MCF 10A (cell line): ENCODE data around the gene GALNT10. TPM values are rescaled to one million over a fixed set of nuclear protein-coding genes. Genes with fewer than 3 reads are reported as not detected.

ENCODE experiments used
- BruUV-seq: library from RNA; stranded (reverse); fragments of 400-500 nt; replicated peaks from 2 replicates; lab custom pipeline; 2021; lab: Mats Ljungman, UMichigan
- CTCF ChIA-PET: fragments of 300-600 bp; sonication (Branson Sonifier 250); formaldehyde crosslinking; extraction: SDS; loops from one replicate; lab custom pipeline; 2021; ENCODE audit warnings: antibody characterized with exemption, inconsistent platforms; lab: Yijun Ruan, JAX
- POLR2A ChIA-PET: fragments of 300-600, 350-650 bp; sonication (Branson Sonifier 250); formaldehyde crosslinking; extraction: SDS; loops from one replicate; lab custom pipeline; 2020; ENCODE audit warnings: antibody characterized with exemption, inconsistent platforms; lab: Yijun Ruan, JAX
- DNase-seq: peaks from one replicate; pipeline ENCODE4 v3.0.0-alpha.2; 2018; ENCODE audit not compliant: unreplicated experiment
- H3K27ac Mint-ChIP-seq: one replicate; pipeline ENCODE4 v1.8.0; 2022; ENCODE audit warnings: mild to moderate bottlenecking, low read depth, mixed read lengths; ENCODE audit not compliant: unreplicated experiment
- H3K27me3 Mint-ChIP-seq: one replicate; pipeline ENCODE4 v1.8.0; 2022; ENCODE audit warnings: mixed read lengths; ENCODE audit not compliant: insufficient read depth, unreplicated experiment
- H3K36me3 Mint-ChIP-seq: one replicate; pipeline ENCODE4 v1.8.0; 2022; ENCODE audit warnings: mild to moderate bottlenecking, moderate library complexity, mixed read lengths; ENCODE audit not compliant: insufficient read depth, unreplicated experiment
- H3K4me1 Mint-ChIP-seq: one replicate; pipeline ENCODE4 v1.8.0; 2022; ENCODE audit warnings: mixed read lengths; ENCODE audit not compliant: insufficient read depth, unreplicated experiment
- H3K4me3 Mint-ChIP-seq: one replicate; pipeline ENCODE4 v1.8.0; 2022; ENCODE audit warnings: mild to moderate bottlenecking, moderate library complexity, mixed read lengths; ENCODE audit not compliant: unreplicated experiment
- H3K9me3 Mint-ChIP-seq: one replicate; pipeline ENCODE4 v1.8.0; 2022; ENCODE audit warnings: mixed read lengths; ENCODE audit not compliant: unreplicated experiment
- CTCF ChIP-seq: fragments of 200-600 bp; IDR thresholded peaks from one replicate; pipeline ENCODE4 v1.8.0; 2022; ENCODE audit warnings: antibody characterized with exemption, mild to moderate bottlenecking; ENCODE audit not compliant: unreplicated experiment
- intact Hi-C: fragments of 100-400 bp; cut with micrococcal nuclease; formaldehyde crosslinking; loops from 2 replicates; pipeline ENCODE4 v1.14.1; 2022
- total RNA-seq: library from RNA; stranded (reverse); gene quantifications from 2 replicates; pipeline ENCODE4 v1.2.3, GENCODE V29; 2022

Gene GALNT10
- total RNA-seq, 1 experiment from 2014 or later = 57.4 TPM

GRCh38 chr5:154210163-154210562 is 19.6 kb downstream of the GALNT10 start:
- BruUV-seq = no TSS peak
- Mint-ChIP-seq H3K9me3 (no peaks in the 10 kb centered on the region), H3K27me3 (no peaks in the 10 kb centered on the region), H3K36me3 (peaks cover 7% of the 10 kb centered on the region), H3K4me1 (peaks cover 10% of the 10 kb centered on the region), H3K4me3 (no peak overlapping the region), H3K27ac (no peak overlapping the region)
- CTCF ChIA-PET = interaction anchor here (1.0 kb wide), 1 partner anchor 18 kb away, joined by 3 read pairs; no protein-coding TSS in a partner anchor
- intact Hi-C loops = no loop called here
- POLR2A ChIA-PET = interaction anchor here (1.2 to 2.3 kb wide), 2 partner anchors 13 to 20 kb away, joined by 4 to 6 read pairs; partner anchors contain the start of gene GALNT10
- no peak for TF ChIP-seq CTCF
- no peak for DNase-seq

- no peak for TF ChIP-seq CTCF
- H3K4me1 Mint-ChIP-seq = peaks cover 21% of the 10 kb centered on the region
Measured at GRCh38 chr5:154211641-154212390, 21.3 kb downstream of the GALNT10 start.

GRCh38 chr5:154213592-154213991 is 23.1 kb downstream of the GALNT10 start:
- no peaks in the 10 kb centered on the region for H3K27me3 Mint-ChIP-seq
- H3K9me3 Mint-ChIP-seq = no peaks in the 10 kb centered on the region
- BruUV-seq = no TSS peak
- POLR2A ChIA-PET = interaction anchor here (0.6 to 1.3 kb wide), 3 partner anchors 21 to 233 kb away, joined by 3 to 4 read pairs (median 3); partner anchors contain the start of gene SAP30L
- no peak overlapping the region for H3K4me3 Mint-ChIP-seq
- H3K27ac Mint-ChIP-seq = no peak overlapping the region
- CTCF ChIA-PET = interaction anchor here (1.1 to 2.2 kb wide), 3 partner anchors 16 to 191 kb away, joined by 3 to 15 read pairs (median 10); partner anchors contain the start of gene GALNT10
- no peak for DNase-seq
- intact Hi-C loops = no loop called here
- H3K4me1 Mint-ChIP-seq = peaks cover 27% of the 10 kb centered on the region
- peaks cover 7% of the 10 kb centered on the region for H3K36me3 Mint-ChIP-seq
- TF ChIP-seq CTCF = no peak

More at GRCh38 chr5:154211641-154212390, 21.3 kb downstream of the GALNT10 start:
- no peaks in the 10 kb centered on the region for H3K27me3 Mint-ChIP-seq
- POLR2A ChIA-PET = interaction anchor here (0.6 to 2.2 kb wide), 4 partner anchors 10 to 173 kb away, joined by 3 to 8 read pairs (median 4); partner anchors contain the start of genes FAM114A2, GALNT10 and MFAP3
- no peaks in the 10 kb centered on the region for H3K9me3 Mint-ChIP-seq
- peaks cover 7% of the 10 kb centered on the region for H3K36me3 Mint-ChIP-seq
- no peak overlapping the region for H3K4me3 Mint-ChIP-seq
- no peak overlapping the region for H3K27ac Mint-ChIP-seq
- intact Hi-C loops = no loop called here
- DNase-seq = no peak
- BruUV-seq = no TSS peak
- CTCF ChIA-PET = interaction anchor here (0.5 to 2.2 kb wide), 8 partner anchors 10 to 256 kb away, joined by 3 to 15 read pairs (median 4); no protein-coding TSS in a partner anchor
